NCI-H82 treated with DMSO at 0.1 percent for 48 hours (cell line): ENCODE results near the gene CETN3.
"Not testable (repeated sequence)": the region's sequence is repeated elsewhere in the genome, so short reads cannot be mapped to it uniquely, and the experiment has no call there.

Experiments
- DNase-seq: peaks from one replicate; lab custom pipeline; 2025; ENCODE audit not compliant: unreplicated experiment; lab: John Stamatoyannopoulos, UW

Gene CETN3

DNA sequence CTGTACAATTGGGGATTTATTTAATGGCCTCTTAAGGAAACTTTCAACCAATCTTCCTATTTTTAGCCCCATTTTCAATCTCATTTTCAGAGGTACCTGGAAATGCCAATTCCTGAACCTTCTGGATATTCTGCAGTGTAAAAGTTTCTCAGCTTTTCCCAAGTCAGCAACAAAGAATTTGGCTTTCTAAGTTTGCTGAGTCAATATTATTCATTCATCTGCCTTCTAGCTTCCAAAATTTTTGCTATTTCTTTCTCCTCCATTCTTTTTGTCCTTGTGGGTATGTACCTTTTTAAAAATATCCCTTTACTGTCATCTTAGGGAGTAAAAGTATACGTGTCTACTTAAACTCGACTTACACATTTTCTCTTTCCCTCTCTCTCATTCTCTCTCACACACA is 25.7 kb downstream of the CETN3 start:
- DNase-seq: no peak

DNA sequence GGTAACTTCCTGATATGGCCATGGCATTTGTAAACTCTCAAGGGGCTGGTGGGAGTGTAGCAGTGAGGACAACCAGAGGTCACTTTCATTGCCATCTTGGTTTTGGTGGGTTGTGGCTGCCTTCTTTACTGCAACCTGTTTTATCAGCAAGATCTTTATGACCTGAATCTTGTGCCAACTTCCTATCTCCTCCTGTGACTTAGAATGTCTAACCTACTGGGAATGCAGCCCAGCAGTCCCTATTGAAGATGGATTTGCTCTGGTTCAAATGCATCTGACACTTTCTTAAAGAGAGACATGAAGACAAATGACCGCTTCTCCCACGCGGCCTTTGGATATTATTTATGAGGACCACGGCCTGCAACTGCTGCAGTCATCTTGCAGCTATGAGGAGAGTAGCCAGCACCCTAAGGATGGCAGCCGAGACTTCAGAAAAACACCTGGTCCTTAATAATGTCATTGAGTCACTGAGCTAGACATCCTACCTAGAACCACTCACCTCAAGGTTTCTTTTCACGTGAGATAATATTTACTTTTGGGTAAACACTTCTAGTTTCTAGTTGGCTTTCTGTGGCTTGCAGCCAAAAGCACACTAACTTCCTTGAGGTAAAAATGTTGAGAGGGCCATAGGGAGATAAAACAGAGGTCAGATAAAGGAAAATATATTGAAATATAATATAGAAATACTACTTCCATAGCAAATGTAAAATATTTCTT is 28.2 kb downstream of the CETN3 start:
- DNase-seq: no peak

DNA sequence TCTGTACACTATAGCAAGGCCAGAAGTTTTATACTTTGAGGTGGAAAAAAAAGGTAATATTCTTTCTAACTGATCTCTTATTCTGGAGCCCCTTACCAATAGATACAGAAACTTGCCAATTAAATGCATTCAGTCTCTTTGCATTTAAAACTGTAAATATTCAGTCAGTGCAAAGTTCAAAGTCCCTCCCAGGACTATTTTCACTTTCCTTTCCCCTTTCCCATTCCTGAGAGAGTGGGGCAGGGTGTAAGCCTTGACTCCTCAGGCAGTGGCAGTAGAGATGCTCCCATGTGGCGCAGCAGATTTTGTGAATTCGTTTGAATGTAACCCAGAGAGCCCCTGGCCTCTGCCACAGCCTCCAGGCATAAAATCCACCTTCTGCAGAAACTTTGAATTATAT is 29.9 kb downstream of the CETN3 start:
- no peak for DNase-seq

DNA sequence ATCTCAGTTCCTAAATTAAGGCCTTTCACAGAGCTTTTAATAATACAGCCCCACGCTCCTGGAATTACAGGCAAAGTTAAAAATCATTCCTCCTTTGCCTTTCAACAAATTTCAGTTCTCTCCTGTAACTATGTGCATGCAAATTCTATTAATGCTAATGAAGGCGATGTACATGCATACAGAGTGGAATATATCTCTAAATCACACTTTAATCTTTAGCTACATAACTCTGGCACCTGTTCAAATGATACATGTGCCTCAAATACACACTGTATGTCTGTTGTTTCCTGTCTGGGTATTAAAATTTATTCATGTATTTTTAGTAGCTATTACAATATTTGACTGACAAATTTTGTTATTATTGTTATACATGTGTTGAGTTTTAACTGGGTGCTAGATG is 30.8 kb downstream of the CETN3 start:
- no peak for DNase-seq

DNA sequence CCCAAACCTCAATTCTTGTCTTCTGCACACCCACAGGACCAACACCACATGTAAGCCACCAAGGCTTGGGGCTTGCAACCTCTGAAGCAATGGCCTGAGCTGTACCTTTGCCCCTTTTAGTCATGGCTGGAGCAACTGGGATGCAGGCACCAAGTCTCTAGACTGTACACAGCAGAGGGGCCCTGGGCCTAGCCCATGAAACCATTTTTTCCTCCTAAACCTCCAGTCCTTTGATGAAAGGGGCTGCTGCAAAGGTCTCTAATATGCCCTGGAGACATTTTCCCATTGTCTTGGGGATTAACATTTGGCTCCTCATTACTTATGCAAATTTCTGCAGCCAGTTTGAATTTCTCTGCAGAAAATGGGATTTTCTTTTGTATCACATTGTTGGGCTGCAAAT is 38.3 kb downstream of the CETN3 start:
- not testable (repeated sequence) for DNase-seq

DNA sequence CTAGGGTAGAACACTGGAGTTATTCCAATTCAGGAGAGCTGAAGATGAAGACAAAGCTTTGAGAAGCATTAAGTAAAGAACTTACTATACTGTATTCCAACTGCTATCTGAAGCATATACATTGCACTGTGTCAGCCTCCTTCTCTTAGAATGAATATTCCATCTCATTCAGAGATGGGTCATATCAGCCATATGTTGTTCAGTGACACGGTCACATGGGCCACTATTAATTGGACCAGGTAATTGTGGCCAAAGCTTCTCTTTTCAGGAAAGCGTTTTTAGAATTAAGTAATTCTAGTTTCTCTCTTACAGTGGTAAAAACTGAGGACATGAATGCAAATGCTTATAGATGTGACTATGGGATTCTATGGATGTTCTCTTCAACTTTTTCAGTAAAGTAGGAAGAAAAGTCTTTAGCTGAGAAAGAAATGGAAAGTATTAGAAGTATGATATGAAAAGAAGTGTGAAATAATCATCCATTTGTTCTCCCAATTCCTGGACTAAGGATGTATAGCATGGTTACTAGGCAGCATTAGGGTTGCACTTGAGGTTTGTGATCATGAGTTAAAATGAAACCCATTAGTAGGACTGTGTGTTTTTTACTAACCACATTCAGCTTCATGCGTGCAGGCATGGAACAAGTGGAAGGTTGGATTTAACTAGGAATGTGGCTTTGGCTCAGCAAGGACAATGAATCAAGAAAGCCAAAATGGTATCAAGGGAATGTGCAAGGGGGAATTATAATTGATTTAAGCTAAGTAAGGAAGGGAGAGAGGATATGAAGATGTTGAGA is 40.9 kb downstream of the CETN3 start:
- no peak for DNase-seq

DNA sequence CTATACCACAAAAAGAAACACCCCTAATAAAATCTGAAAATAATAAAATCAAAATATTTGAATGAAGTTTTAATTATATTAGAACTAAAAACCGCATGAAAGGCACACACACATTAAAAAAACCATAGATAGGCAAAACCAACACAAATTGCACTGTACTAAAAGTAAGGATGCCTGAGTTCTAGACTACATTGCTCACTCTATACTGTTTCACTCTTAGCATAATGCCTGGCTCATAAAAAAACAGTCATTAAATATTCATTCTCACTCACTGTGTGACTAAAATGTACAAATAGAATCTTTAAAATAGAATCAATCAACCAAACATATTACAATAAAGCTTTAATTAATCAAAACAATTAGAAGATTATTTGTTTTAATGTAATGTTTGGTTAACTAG is 41.7 kb downstream of the CETN3 start:
- no peak for DNase-seq

DNA sequence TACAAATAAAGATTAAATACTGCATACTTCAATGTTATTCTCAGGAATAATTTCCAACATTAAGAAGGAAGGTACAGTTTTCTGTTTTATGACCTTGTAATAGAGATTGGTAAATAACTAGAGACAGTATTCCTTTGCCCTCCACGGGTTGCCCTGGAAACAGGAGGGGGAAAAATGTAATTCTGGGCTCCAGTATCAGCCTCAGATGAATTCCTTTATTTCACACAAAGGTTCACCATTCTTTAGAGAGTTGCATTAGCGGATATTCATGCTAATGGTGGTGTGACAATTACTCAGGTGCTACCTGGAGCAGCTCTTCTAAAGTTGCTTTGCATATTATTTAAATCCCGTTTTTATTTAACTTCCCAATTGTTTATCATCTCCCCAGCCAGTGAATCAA is 42.6 kb downstream of the CETN3 start:
- no peak for DNase-seq

DNA sequence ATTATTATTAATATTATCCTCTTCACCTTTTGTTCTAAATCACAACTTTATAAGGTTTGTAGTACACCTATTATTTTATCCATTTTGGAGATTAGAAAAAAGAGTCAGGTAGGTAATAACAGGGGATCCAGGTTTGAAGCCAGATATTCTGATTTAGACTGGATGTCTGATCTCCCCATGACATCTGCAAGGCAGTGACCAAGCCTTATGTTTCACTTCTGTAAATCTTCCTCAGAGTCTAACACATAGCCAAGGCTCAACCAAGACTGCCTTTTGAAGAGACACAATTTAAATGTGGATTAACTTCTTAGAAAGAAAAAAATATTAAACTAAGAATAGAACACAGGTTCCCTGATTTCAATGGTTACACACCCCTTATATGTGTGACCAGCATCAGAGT is 44.2 kb downstream of the CETN3 start:
- DNase-seq: no peak

DNA sequence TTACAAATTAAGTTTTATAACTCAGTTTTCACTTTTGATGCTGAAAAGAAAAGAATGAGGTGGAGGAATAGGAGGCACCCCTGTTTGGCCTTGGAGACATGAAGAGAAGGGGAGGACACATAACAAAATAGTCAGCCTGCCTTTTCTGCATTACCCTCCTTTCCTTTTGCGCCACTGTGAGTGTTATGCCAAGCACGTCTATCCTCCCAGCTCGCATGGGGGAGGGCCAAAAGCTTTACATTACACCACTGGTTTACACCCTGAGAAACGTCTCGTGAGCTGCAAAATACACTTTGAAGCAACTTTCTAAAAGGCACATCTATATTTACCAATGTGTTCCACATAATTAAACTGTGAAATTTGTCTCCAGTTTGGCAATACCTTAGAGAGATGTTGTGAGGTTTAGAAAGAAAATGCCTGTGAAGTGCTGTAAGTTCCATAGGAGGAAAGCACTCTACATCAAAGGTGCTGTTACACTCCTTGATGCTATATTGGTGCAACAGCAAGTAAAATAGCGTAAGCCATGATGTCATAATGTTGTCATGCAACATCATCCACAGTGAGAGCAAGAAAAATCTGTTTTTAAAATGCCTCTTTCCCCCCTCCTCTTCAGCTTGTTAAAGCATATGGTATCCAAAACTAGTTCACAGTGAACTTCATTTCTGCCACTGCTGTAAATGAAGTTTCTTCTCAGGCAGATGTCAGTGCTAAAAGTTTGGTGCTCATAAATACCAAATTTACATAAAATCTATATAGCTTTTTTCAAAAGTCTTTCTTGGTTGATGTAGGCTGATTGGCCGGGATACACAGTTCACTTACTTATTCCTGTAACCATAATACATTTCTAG is 50.3 kb downstream of the CETN3 start:
- no peak for DNase-seq

DNA sequence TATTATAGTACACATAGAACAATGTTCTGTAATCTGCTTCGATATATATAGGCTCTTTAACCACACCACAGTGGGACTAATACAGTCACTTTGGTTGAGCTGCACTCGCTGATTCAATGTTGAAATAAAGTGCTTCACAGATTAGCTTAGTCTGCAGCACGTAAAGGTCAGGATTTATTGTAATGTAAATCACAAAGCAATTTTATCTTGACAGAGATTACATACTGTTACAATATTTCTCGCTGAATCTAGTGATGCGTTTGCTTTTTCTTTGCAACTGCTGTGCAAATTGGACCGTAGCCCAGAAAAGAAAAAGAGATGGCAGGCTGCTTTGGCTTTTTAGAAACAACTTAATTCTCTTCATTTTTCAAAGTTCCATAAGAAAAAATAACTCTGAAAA is 52.9 kb downstream of the CETN3 start:
- no peak for DNase-seq

DNA sequence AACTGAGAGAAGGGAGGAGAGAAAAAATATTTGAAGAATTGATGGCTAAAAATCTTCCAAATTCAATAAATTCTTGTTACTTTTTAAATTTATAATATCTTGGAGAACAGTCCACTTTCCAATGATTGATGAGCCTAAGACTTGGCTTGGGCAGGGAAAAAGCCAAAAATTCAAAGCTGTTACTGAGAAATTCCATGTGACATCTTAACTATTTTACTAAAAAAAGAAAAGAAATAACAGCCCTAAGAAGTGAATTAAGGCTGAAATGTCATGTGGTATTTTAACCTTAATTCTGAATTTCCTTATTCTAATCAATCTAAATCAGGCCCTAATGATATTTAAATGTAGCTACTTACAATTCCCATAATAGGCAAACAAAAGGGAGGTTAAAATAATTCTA is 53.4 kb downstream of the CETN3 start:
- DNase-seq: no peak

DNA sequence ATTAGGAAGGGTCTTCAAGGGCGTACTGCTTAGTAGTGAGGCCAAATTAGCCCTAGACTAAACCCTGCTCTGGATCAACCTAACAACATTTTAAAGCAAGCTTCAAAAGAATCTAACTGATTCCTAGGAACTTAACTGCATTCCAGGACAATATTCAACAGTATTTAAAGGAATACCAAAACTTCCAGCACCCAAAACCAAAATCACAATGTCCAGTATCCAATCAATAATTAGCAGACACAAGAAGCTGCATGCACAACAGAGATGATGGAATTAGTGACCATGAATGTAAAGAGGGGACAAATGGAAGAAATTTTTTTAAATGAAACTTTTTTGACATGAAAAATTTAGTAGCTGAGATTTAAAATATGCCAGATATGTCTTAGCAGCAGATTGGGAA is 53.9 kb downstream of the CETN3 start:
- no peak for DNase-seq

DNA sequence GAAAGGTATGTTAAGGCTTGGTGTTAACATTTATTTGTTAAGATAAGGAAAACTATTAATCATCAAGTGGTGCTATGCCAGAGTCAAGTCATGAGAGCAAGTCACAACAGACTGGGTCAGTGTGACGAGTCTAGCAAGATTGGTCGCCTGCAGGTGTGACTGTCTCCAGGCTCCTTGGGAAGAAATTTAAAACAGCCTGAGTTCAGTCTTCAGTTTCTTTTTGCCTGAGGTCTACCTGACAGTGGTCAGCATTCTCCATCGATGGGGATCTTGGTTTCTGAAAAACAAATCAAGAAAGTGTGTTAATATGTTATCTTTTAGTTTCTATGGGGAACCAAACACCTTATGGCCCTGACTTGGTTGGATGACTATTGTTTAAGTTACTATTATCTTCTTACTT is 56.3 kb downstream of the CETN3 start:
- no peak for DNase-seq

DNA sequence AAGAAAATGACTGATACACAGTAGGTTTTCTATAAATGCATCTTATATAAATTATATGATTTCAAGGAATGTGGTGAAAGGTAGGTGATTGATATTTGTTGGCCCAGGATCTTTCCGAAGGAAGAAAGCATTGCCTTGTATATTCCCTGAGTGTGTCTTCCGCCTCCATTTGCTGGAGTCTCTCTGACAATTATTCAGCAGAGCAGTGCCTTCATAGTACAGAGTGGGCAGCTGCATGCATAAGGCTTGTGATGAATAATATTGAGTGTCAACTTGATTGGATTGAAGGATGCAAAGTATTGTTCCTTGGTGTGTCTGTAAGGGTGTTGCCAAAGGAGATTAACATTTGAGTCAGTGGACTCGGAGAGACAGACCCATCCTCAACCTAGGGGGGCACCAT is 58.5 kb downstream of the CETN3 start:
- no peak for DNase-seq

DNA sequence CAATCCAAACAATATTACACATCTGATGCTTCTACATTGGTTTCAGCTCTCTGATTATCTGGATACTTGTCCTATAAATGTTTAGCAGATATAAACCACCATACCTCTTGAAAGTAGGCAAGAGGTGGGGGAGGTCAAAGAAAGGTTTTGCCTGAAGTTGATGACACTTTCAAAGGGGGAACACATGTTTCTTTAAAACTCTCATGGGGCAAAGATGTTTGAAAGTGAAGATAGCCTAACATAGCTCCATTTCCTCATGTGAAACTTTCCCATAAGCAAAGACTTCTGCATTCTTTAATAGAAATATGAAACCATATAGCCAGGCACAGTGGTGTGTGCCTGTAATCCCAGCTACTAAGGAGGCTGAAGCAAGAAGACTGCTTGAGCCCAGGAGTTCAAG is 62.1 kb downstream of the CETN3 start:
- no peak for DNase-seq

DNA sequence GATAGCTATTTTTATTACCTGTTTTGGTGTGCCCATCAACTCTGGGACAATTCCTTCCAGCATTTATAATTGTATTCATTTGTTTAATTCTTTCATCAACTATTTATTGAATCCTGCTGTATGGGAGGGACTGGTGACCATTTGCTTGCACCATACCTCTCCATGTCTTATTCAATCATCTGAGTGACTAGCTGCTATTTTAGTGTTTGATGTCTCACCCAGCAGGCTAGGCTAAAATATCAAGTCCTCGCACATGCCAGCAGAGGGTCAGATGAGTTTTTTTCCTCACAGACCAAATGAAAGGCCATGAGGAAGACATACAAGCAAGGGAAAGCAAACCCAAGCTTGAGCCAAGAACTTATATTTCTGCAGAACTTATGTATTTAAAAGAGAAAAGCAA is 63.9 kb downstream of the CETN3 start:
- no peak for DNase-seq

DNA sequence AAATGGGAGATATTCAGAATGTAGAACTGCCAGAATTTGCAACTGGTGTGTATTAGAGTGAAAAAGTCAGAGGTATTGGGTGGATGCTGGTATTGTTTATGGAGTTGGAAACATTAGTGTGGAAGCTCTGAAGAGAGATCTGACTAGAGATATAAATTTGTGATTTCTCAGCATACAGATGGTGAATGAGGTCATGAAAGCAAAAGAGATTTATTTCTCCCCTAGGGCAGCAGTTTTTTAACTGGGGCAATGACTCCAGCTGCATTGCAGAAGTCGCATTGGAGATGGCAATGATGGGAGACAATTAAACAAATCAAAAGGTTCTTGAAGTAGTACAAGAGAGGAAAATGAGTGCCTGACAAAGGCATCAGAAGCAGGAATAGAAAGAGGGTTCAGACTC is 64.9 kb downstream of the CETN3 start:
- DNase-seq: no peak

DNA sequence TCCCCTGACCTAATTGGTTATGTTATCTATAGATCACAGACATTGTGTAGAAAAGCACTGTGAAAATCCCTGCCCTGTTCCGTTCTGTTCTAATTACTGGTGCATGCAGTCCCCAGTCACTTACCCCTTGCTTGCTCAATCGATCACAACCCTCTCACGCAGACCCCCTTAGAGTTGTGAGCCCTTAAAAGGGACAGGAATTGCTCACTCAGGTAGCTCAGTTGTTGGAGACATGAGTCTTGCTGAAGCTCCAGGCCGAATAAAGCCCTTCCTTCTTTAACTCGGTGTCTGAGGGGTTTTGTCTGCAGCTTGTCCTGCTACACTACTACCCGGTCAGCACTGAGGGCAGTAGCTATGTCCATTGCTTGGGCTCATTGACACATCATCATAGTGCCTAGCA is 65.8 kb downstream of the CETN3 start:
- not testable (repeated sequence) for DNase-seq

DNA sequence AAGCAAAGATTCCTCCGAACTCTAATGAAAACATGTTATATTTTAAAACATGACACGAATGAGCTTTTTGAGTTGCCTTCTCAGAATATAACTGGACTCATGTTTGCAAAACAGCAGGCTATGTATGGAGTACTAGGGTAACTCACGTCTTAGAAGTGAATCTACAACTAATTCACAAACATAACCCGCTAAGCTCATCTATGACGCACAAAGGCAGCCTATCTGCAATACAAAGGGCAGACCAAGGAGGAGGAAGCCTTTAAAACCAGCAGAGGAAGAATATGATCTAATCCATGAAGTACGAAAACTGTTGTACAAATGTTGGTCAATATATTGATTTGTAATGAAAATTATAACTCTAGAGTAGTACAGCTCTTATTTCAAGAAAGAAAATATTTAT is 67.0 kb downstream of the CETN3 start:
- DNase-seq: no peak
